ENCODE measurements around the gene ORC1.

DNA sequence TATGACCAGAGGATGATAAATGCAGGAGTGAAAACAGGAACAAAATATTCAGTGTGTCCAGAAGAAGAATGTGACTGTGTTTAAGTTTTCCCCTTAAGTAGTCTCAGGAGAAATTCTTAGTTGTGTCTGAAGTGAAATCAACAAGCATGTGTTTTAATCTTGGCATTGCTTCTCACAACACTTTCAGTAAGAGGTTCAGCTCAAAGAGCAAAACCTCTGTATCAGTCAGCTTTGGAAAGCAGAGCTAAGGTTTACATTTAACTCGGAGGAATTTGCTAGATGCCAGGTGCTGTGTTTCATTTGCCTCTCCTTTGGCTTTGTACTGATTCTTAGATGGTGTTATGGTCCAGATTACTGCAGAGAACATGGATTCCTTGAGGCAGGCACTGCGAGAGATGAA is 66.8 kb downstream of the ORC1 start:
- TF ChIP-seq, protein P1, sequence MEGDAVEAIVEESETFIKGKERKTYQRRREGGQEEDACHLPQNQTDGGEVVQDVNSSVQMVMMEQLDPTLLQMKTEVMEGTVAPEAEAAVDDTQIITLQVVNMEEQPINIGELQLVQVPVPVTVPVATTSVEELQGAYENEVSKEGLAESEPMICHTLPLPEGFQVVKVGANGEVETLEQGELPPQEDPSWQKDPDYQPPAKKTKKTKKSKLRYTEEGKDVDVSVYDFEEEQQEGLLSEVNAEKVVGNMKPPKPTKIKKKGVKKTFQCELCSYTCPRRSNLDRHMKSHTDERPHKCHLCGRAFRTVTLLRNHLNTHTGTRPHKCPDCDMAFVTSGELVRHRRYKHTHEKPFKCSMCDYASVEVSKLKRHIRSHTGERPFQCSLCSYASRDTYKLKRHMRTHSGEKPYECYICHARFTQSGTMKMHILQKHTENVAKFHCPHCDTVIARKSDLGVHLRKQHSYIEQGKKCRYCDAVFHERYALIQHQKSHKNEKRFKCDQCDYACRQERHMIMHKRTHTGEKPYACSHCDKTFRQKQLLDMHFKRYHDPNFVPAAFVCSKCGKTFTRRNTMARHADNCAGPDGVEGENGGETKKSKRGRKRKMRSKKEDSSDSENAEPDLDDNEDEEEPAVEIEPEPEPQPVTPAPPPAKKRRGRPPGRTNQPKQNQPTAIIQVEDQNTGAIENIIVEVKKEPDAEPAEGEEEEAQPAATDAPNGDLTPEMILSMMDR (conservative IDR thresholded peaks at IDR 0.05), result no peak
- TF ChIP-seq ZFX (IDR thresholded peaks at IDR 0.05), result no peak
